Measurements from ENCODE around the gene HMGN1. TPM values are rescaled to one million over a fixed set of nuclear protein-coding genes. Genes with fewer than 3 reads are reported as not detected.
A peak's percentile ranks its signal among the peaks of the same experiment; 100 is the strongest.

HMGN1 gene
- total and polyA plus RNA-seq, 2 experiments from 2014 or later: 282 to 371 TPM

DNA sequence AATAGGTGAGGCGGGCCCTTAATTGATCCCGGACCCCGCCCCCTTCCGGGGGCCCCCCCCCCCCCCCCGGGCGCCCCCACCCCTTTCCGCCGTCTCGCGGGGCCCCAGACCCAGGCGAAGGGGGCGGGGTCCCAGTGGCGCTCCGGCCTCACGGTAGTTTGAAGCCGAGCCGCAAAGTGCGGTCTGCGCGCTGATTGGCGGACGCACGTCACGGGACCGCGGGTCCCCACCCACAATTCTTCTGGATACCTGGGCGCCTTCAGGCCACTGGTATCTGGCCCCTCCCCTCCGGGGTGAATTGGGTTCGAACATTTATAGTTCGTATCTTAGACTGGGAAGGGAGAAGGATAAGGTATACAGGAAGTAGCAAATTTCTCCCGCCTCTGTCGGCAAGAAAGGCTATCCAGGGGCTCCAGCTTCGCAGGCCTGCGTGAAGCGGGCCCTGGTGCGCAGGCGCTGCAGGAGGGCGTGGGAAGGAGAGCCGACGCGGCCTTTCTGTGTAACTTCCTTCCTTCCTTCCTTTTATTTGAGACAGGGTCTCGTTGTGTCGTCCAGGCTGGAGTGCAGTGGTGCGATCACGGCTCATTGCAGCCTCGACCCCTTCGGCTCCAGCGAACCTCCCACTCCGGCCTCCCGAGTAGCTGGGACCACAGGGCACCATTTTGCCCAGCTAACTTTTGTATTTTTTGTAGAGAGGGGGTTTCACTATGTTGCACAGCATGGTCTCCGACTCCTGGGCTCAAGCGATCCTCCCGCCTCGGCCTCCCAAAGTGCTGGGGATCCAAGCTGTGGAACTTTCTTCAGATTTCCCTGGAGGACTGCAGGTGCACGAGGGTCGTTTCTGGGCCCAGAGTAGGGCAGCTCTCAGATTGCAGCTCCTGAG, 564 bp upstream of the HMGN1 start:
- H3K4me2 ChIP-seq: peak overlapping the region; percentile 79
- TF ChIP-seq EZH2phosphoT487 (IDR thresholded peaks at IDR 0.05; ENCODE audit: low read depth, severe bottlenecking, unreplicated experiment) (no peak), EZH2 (IDR thresholded peaks at IDR 0.05; ENCODE audit: borderline replicate concordance) (no peak)
- TF ChIP-seq, protein P1, sequence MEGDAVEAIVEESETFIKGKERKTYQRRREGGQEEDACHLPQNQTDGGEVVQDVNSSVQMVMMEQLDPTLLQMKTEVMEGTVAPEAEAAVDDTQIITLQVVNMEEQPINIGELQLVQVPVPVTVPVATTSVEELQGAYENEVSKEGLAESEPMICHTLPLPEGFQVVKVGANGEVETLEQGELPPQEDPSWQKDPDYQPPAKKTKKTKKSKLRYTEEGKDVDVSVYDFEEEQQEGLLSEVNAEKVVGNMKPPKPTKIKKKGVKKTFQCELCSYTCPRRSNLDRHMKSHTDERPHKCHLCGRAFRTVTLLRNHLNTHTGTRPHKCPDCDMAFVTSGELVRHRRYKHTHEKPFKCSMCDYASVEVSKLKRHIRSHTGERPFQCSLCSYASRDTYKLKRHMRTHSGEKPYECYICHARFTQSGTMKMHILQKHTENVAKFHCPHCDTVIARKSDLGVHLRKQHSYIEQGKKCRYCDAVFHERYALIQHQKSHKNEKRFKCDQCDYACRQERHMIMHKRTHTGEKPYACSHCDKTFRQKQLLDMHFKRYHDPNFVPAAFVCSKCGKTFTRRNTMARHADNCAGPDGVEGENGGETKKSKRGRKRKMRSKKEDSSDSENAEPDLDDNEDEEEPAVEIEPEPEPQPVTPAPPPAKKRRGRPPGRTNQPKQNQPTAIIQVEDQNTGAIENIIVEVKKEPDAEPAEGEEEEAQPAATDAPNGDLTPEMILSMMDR (IDR thresholded peaks at IDR 0.05; ENCODE audit: poor library complexity): no peak
- no peaks in the 10 kb centered on the region for H3K27me3 ChIP-seq
- H4K20me1 ChIP-seq (ENCODE audit: insufficient read depth, poor library complexity, severe bottlenecking): peaks cover 36% of the 10 kb centered on the region
- H3K27ac ChIP-seq: peak overlapping the region; percentile 93
- H3K36me3 ChIP-seq (replicated peaks; ENCODE audit: insufficient read depth, low read depth): no peaks in the 10 kb centered on the region
- peak overlapping the region; percentile 6 for H3K4me3 ChIP-seq
- 13% methylated on average over 48 of the region's 56 CpGs for WGBS (ENCODE audit: low lambda C conversion rate, missing lambda C conversion rate)
- H3K9me3 ChIP-seq (ENCODE audit: low read depth): no peaks in the 10 kb centered on the region
- peak; percentile 99 for DNase-seq (ENCODE audit: low spot score)
- peak overlapping the region; percentile 63 for H2AFZ ChIP-seq
- H3K9me2 ChIP-seq (replicated peaks; ENCODE audit: insufficient read depth): no peaks in the 10 kb centered on the region
- peaks cover 39% of the 10 kb centered on the region for H3K79me2 ChIP-seq
- H3K4me1 ChIP-seq (ENCODE audit: insufficient read depth): peaks cover 24% of the 10 kb centered on the region

DNA sequence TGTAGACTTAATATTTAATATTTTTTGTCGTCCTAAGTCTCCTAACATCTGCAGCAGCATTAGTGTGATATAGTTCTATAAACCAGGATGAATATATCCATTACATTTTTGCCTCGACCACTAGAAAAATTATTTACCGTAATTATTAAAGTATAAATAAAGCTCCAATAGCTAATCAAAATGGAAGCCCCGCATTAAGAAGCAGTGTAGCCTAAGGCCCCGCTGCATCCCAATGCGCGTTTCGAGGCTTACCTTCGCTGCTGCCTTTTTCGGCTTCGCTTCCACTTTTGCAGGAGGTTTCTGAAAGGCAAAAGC, 891 bp downstream of the HMGN1 start:
- WGBS (ENCODE audit: low lambda C conversion rate, missing lambda C conversion rate): 2% methylated on average over 11 of the region's 11 CpGs
- Histone ChIP-seq H3K79me2 (peaks cover 48% of the 10 kb centered on the region), H3K4me1 (ENCODE audit: insufficient read depth) (peaks cover 24% of the 10 kb centered on the region), H3K27ac (peak overlapping the region; percentile 96), H3K36me3 (replicated peaks; ENCODE audit: insufficient read depth, low read depth) (no peaks in the 10 kb centered on the region), H4K20me1 (ENCODE audit: insufficient read depth, poor library complexity, severe bottlenecking) (peaks cover 40% of the 10 kb centered on the region), H3K9me3 (ENCODE audit: low read depth) (no peaks in the 10 kb centered on the region), H2AFZ (peak overlapping the region; percentile 26), H3K4me2 (peak overlapping the region; percentile 87), H3K9me2 (replicated peaks; ENCODE audit: insufficient read depth) (no peaks in the 10 kb centered on the region), H3K4me3 (peak overlapping the region; percentile 84), H3K27me3 (no peaks in the 10 kb centered on the region)
- TF ChIP-seq EZH2 (IDR thresholded peaks at IDR 0.05; ENCODE audit: borderline replicate concordance) (no peak), EZH2phosphoT487 (IDR thresholded peaks at IDR 0.05; ENCODE audit: low read depth, severe bottlenecking, unreplicated experiment) (no peak)
- TF ChIP-seq, protein P1 (IDR thresholded peaks at IDR 0.05; ENCODE audit: poor library complexity): no peak
- DNase-seq (ENCODE audit: low spot score): no peak

DNA sequence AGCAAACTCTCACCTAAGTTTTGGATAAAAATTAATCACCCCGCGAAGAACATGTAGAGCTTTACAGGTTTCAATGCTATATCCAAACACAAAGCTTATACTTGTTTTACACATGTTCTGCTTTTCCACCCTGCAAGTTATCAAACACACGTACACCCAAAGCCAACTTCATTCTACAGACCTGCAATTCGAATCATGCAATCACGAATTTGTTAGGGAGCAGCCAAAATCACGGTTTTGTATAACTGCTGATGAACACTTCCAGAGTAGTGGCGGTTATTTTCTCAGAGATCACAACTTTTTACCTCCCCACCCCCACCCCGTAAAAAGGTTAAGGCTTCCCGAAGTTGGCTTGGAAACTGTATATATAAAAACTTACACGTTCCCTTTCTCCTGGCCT, 1.4 kb downstream of the HMGN1 start:
- Histone ChIP-seq H3K9me2 (replicated peaks; ENCODE audit: insufficient read depth) (no peaks in the 10 kb centered on the region), H3K36me3 (replicated peaks; ENCODE audit: insufficient read depth, low read depth) (no peaks in the 10 kb centered on the region), H3K9me3 (ENCODE audit: low read depth) (no peaks in the 10 kb centered on the region), H2AFZ (no peak overlapping the region), H3K4me1 (ENCODE audit: insufficient read depth) (peaks cover 24% of the 10 kb centered on the region), H3K4me3 (peak overlapping the region; percentile 84), H3K4me2 (peak overlapping the region; percentile 87), H3K27me3 (no peaks in the 10 kb centered on the region), H3K27ac (peak overlapping the region; percentile 96), H4K20me1 (ENCODE audit: insufficient read depth, poor library complexity, severe bottlenecking) (peaks cover 40% of the 10 kb centered on the region), H3K79me2 (peaks cover 48% of the 10 kb centered on the region)
- 3% methylated on average over 10 of the region's 10 CpGs for WGBS (ENCODE audit: low lambda C conversion rate, missing lambda C conversion rate)
- DNase-seq (ENCODE audit: low spot score): no peak
- TF ChIP-seq EZH2 (IDR thresholded peaks at IDR 0.05; ENCODE audit: borderline replicate concordance) (no peak), EZH2phosphoT487 (IDR thresholded peaks at IDR 0.05; ENCODE audit: low read depth, severe bottlenecking, unreplicated experiment) (no peak)
- TF ChIP-seq, protein P1 (IDR thresholded peaks at IDR 0.05; ENCODE audit: poor library complexity): no peak
